Astrocyte of the cerebellum (primary cell): ENCODE results near the gene TMED10.

ENCODE experiments used
- DNase-seq: peaks from one replicate; pipeline ENCODE4 v3.0.0-alpha.2; 2011; ENCODE audit warnings: low read depth
- H3K4me3 ChIP-seq: 2 replicates; pipeline ENCODE4 v1.5.1; 2011; ENCODE audit warnings: mild to moderate bottlenecking, low read depth, low read length, moderate library complexity
- in situ Hi-C: cut with HindIII; loops from 2 replicates; pipeline ENCODE4 v1.10.0; 2017; ENCODE audit warnings: low sequenced_read_pairs
- TF ChIP-seq, protein P1 (sequence below): IDR thresholded peaks from 2 replicates; pipeline ENCODE4 v1.5.1; 2012; ENCODE audit warnings: low read length, low read depth, moderate library complexity, mild to moderate bottlenecking; ENCODE audit errors: missing control alignments

The TMED10 gene

DNA sequence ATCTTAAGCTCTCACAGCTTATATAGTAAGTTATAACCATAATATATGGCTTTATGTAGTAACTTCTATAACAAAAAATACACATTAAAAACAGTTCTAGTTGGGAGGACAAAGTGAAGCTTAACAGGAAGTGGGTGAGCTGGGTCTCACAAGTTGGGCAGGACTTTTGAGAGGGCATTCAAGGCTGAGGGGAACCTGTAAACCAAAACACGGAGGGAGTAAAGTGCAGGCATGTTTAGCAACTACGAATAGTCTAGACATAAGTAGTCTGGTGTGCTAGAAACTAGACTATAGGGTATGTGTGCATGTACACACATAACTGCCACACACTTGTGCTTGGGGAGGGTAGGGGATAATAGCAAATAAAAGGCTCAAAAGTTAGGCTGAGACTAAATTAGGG, 35.4 kb downstream of the TMED10 start:
- in situ Hi-C loops: loop anchor here (5.0 to 25.0 kb wide), 3 partner anchors 36 to 346 kb away; partner anchors contain the start of gene TMED10
- TF ChIP-seq, protein P1, sequence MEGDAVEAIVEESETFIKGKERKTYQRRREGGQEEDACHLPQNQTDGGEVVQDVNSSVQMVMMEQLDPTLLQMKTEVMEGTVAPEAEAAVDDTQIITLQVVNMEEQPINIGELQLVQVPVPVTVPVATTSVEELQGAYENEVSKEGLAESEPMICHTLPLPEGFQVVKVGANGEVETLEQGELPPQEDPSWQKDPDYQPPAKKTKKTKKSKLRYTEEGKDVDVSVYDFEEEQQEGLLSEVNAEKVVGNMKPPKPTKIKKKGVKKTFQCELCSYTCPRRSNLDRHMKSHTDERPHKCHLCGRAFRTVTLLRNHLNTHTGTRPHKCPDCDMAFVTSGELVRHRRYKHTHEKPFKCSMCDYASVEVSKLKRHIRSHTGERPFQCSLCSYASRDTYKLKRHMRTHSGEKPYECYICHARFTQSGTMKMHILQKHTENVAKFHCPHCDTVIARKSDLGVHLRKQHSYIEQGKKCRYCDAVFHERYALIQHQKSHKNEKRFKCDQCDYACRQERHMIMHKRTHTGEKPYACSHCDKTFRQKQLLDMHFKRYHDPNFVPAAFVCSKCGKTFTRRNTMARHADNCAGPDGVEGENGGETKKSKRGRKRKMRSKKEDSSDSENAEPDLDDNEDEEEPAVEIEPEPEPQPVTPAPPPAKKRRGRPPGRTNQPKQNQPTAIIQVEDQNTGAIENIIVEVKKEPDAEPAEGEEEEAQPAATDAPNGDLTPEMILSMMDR: no peak
- no peak for DNase-seq

DNA sequence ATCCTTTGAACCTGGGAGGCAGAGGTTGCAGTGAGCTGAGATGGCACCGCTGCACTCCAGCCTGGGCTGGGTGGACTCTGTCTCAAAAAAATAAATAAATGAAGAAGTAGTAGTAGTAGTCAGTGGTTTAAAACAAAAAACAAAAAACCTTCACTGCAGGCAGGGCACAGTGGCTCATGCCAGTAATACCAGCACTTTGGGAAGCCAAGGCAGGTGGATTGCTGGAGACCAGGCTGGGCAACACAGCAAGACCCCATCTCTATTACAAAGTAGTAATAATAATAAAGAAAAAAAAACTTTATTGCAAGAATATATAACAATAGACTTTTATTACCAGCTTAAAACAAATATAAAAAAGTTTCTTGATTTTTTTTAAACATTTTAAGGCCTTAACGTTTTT, 35.8 kb downstream of the TMED10 start:
- in situ Hi-C loops: loop anchor here (5.0 to 25.0 kb wide), 3 partner anchors 37 to 347 kb away; partner anchors contain the start of gene TMED10
- TF ChIP-seq, protein P1: no peak
- no peak for DNase-seq
- no peak overlapping the region for H3K4me3 ChIP-seq

More for the DNA sequence above, 35.4 kb downstream of the TMED10 start:
- H3K4me3 ChIP-seq: no peak overlapping the region

DNA sequence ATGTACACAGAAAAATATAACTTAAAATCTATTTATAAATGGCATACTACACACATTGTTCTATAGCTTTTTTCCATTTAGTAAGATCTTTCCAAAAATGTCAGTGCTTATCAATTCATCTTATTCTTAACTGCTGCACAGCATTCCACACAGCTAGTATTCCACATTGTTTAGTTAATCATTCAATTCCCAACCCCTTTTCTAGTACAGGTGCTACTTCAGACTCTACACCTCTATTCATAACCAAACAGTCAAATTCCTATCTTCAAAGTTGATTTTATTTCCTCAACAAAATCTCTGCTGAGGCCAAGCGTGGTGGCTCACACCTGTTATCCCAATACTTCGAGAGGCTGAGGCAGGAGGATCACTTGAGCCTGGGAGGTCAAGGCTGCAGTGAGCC, 37.2 kb downstream of the TMED10 start:
- no peak overlapping the region for H3K4me3 ChIP-seq
- TF ChIP-seq, protein P1: no peak
- no peak for DNase-seq
- in situ Hi-C loops: loop anchor here (25.0 kb wide), 1 partner anchor 348 kb away; no protein-coding TSS in a partner anchor

DNA sequence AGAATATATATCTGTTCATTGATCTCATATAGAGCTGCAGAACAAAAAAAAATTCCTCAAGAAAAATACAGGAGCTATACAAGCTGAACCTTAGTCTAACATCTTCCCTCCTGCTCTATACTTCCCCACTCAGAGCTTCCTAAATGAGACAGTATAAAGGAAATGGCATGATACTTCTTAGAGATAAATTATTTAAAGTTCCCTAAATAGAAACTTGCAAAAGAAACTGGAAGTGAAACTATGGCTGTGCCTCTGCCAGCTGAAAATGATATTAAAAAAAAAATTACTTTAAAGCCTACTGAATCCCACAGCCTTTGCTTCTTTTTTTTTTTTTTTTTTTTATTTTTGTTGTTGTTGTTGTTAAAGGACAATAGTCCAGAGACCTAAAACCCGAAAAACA, 37.9 kb downstream of the TMED10 start:
- TF ChIP-seq, protein P1: no peak
- in situ Hi-C loops: loop anchor here (25.0 kb wide), 1 partner anchor 349 kb away; no protein-coding TSS in a partner anchor
- H3K4me3 ChIP-seq: no peak overlapping the region

DNA sequence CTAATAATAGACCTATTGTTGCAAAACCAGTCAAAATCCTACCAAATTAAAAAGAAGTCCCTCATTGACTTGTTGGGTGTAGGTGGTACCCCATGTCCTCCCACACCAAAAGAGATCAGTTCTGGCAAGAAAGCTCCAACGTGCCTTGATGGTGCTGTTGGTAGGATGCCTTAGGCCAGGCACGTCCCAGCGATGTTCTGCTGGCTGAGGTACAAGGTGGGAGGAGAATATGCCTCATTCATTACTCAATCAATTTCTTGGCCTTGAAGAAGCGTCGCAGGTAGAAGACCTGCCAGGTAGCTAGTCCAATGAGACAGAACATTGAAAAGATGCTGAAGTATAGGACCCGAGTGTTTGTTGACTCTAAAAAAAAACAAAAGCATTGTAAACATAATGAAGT, 41.8 kb downstream of the TMED10 start:
- in situ Hi-C loops: loop anchor here (25.0 kb wide), 1 partner anchor 353 kb away; no protein-coding TSS in a partner anchor
- TF ChIP-seq, protein P1: no peak
- no peak overlapping the region for H3K4me3 ChIP-seq
- no peak for DNase-seq

More for the DNA sequence above, 37.9 kb downstream of the TMED10 start:
- no peak for DNase-seq

DNA sequence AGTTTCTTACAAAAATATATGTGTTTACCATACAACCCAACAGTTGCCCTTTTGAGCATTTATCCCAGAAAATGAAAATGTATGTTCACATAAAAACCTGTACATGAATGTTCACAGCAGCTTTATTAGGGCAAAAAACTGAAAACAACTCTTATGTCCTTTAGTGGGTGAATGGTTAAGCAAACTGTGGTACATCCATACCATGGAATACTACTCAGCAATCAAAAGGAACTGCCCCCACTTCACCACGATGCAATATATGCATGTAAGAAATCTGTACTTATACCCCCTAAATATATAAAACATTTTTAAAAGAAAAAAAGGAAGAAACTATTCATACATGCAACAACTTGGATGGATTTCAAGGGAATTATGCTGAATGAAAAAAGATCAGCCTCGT, 42.8 kb downstream of the TMED10 start:
- TF ChIP-seq, protein P1: no peak
- no peak for DNase-seq
- in situ Hi-C loops: loop anchor here (25.0 kb wide), 1 partner anchor 354 kb away; no protein-coding TSS in a partner anchor
- no peak overlapping the region for H3K4me3 ChIP-seq
